SU-DHL-6 (cell line): ENCODE measurements around the gene MAP2.

Experiments
- H2AFZ ChIP-seq: fragments of 200-600 bp; sonication (generic); 2 replicates; pipeline ENCODE4 v1.6.1; 2014; ENCODE audit warnings: low read depth, mild to moderate bottlenecking, moderate library complexity, mixed read lengths, antibody characterized with exemption, low read length; ENCODE audit not compliant: severe bottlenecking
- H3F3A ChIP-seq: fragments of 200-600 bp; shearing (Covaris generic); 2 replicates; pipeline ENCODE4 v1.6.0; 2016; ENCODE audit warnings: antibody characterized with exemption, mild to moderate bottlenecking; ENCODE audit not compliant: insufficient read depth
- H3K27ac ChIP-seq: fragments of 200-600 bp; sonication (generic); 2 replicates; pipeline ENCODE4 v1.5.1; 2016; ENCODE audit warnings: low read depth, mild to moderate bottlenecking, low read length, moderate library complexity, mixed read lengths
- H3K27me3 ChIP-seq: fragments of 200-600 bp; sonication (generic), shearing (Covaris generic); 2 replicates; pipeline ENCODE4 v1.6.0; 2014; ENCODE audit warnings: mild to moderate bottlenecking, low read length
- H3K36me3 ChIP-seq: fragments of 200-600 bp; sonication (generic); 2 replicates; pipeline ENCODE4 v1.6.1; 2014; ENCODE audit warnings: mild to moderate bottlenecking, low read length, mixed read lengths
- H3K4me2 ChIP-seq: fragments of 300-600, 200-600 bp; shearing (Covaris generic), sonication (generic); 2 replicates; pipeline ENCODE4 v1.6.0; 2014; ENCODE audit warnings: low read length, low read depth, mild to moderate bottlenecking; ENCODE audit not compliant: poor library complexity, severe bottlenecking
- H3K4me3 ChIP-seq: fragments of 200-600 bp; sonication (generic); 2 replicates; pipeline ENCODE4 v1.5.1; 2014; ENCODE audit warnings: antibody characterized with exemption, low read length, mild to moderate bottlenecking, mixed read lengths; ENCODE audit not compliant: insufficient read depth, poor library complexity, severe bottlenecking
- H3K79me2 ChIP-seq: fragments of 200-600 bp; sonication (generic); 2 replicates; pipeline ENCODE4 v1.6.1; 2014; ENCODE audit warnings: mild to moderate bottlenecking, low read length, moderate library complexity; ENCODE audit not compliant: insufficient read depth
- H3K9ac ChIP-seq: fragments of 200-600 bp; sonication (generic); 2 replicates; pipeline ENCODE4 v1.7.0; 2014; ENCODE audit warnings: mild to moderate bottlenecking, low read length
- H3K9me2 ChIP-seq: fragments of 200-600 bp; sonication (generic); replicated peaks from 2 replicates; pipeline ENCODE4 v1.6.1; 2014; ENCODE audit warnings: low read length; ENCODE audit not compliant: insufficient read depth
- H3K9me3 ChIP-seq: fragments of 200-600 bp; sonication (generic); 2 replicates; pipeline ENCODE4 v1.6.1; 2014; ENCODE audit warnings: low read length, mixed read lengths; ENCODE audit not compliant: insufficient read depth
- H4K20me1 ChIP-seq: fragments of 200-600 bp; sonication (generic); 2 replicates; pipeline ENCODE4 v1.6.1; 2014; ENCODE audit warnings: low read depth, mild to moderate bottlenecking, antibody characterized with exemption, low read length, moderate library complexity, mixed read lengths
- EZH2phosphoT487 ChIP-seq: fragments of 200-600 bp; sonication (generic), shearing (Covaris generic); conservative IDR thresholded peaks from 2 replicates; pipeline ENCODE4 v1.6.1; 2018; ENCODE audit warnings: mild to moderate bottlenecking, antibody characterized with exemption, low read length, moderate library complexity, mixed read lengths
- TF ChIP-seq, protein P1 (sequence below): fragments of 200-600 bp; sonication (generic); IDR thresholded peaks from one replicate; pipeline ENCODE4 v1.5.1; 2017; ENCODE audit warnings: antibody characterized with exemption, mild to moderate bottlenecking, low read length, moderate library complexity; ENCODE audit not compliant: insufficient read depth, poor library complexity, severe bottlenecking

The MAP2 gene

GRCh38 chr2:209441541-209441940 lies 17.7 kb downstream of the MAP2 start:
- Histone ChIP-seq H3K27me3 (no peaks in the 10 kb centered on the region), H3K4me3 (no peak overlapping the region), H3K36me3 (no peaks in the 10 kb centered on the region), H3F3A (no peaks in the 10 kb centered on the region), H3K4me2 (no peak overlapping the region), H4K20me1 (no peaks in the 10 kb centered on the region), H2AFZ (no peak overlapping the region), H3K9me2 (no peaks in the 10 kb centered on the region), H3K27ac (no peak overlapping the region), H3K9ac (no peak overlapping the region), H3K9me3 (no peaks in the 10 kb centered on the region), H3K79me2 (no peaks in the 10 kb centered on the region)
- TF ChIP-seq EZH2phosphoT487 = no peak
- TF ChIP-seq, protein P1, sequence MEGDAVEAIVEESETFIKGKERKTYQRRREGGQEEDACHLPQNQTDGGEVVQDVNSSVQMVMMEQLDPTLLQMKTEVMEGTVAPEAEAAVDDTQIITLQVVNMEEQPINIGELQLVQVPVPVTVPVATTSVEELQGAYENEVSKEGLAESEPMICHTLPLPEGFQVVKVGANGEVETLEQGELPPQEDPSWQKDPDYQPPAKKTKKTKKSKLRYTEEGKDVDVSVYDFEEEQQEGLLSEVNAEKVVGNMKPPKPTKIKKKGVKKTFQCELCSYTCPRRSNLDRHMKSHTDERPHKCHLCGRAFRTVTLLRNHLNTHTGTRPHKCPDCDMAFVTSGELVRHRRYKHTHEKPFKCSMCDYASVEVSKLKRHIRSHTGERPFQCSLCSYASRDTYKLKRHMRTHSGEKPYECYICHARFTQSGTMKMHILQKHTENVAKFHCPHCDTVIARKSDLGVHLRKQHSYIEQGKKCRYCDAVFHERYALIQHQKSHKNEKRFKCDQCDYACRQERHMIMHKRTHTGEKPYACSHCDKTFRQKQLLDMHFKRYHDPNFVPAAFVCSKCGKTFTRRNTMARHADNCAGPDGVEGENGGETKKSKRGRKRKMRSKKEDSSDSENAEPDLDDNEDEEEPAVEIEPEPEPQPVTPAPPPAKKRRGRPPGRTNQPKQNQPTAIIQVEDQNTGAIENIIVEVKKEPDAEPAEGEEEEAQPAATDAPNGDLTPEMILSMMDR = no peak

DNA sequence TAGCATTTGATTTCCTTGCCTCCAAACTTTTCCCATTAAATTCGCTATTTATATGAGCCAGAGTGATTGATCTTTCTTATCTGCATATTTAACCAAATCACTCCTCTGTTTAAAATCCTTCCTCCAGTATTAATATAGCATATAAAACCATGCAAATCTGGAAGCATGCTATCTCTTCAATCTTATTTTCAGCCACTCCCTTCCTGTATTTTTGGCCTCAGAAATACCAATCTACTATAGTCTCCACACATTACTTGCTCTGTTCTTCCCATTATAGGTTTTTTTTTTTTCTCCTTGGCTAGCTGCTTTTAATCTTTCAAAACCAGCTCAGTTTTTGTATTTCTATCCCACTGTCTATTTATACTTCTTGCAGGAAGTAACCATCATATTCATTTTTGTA lies 19.1 kb downstream of the MAP2 start:
- Histone ChIP-seq H3K9me3 (no peaks in the 10 kb centered on the region), H3K79me2 (no peaks in the 10 kb centered on the region), H3K27me3 (no peaks in the 10 kb centered on the region), H4K20me1 (no peaks in the 10 kb centered on the region), H3K9me2 (no peaks in the 10 kb centered on the region), H3K4me3 (no peak overlapping the region), H2AFZ (no peak overlapping the region), H3K9ac (no peak overlapping the region), H3K36me3 (no peaks in the 10 kb centered on the region), H3K27ac (no peak overlapping the region), H3F3A (no peaks in the 10 kb centered on the region), H3K4me2 (no peak overlapping the region)
- no peak for TF ChIP-seq EZH2phosphoT487
- TF ChIP-seq, protein P1 = no peak

DNA sequence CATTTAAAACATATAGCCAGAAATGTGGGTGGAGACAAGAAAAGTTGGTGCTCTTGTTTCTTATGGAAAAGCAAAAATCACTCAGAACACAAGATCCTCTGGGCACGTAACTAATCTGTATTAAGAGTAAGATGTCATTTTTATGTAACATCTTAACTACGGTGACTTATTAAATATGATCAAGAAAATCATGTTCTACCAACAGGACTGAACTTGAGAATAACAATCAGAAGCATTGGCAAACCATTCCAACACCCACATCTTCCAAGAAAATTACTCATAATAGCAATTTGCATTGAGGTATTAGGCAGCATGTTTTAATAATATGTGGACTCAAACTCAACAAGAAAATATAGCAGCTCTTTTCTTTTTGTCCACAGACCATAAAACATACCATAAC lies 21.6 kb downstream of the MAP2 start:
- Histone ChIP-seq H3K27ac (no peak overlapping the region), H3K79me2 (no peaks in the 10 kb centered on the region), H3K36me3 (no peaks in the 10 kb centered on the region), H3K27me3 (no peaks in the 10 kb centered on the region), H3F3A (no peaks in the 10 kb centered on the region), H4K20me1 (no peaks in the 10 kb centered on the region), H3K9me3 (no peaks in the 10 kb centered on the region), H3K9ac (no peak overlapping the region), H3K4me3 (no peak overlapping the region), H2AFZ (no peak overlapping the region), H3K9me2 (no peaks in the 10 kb centered on the region), H3K4me2 (no peak overlapping the region)
- TF ChIP-seq, protein P1 = no peak
- no peak for TF ChIP-seq EZH2phosphoT487

DNA sequence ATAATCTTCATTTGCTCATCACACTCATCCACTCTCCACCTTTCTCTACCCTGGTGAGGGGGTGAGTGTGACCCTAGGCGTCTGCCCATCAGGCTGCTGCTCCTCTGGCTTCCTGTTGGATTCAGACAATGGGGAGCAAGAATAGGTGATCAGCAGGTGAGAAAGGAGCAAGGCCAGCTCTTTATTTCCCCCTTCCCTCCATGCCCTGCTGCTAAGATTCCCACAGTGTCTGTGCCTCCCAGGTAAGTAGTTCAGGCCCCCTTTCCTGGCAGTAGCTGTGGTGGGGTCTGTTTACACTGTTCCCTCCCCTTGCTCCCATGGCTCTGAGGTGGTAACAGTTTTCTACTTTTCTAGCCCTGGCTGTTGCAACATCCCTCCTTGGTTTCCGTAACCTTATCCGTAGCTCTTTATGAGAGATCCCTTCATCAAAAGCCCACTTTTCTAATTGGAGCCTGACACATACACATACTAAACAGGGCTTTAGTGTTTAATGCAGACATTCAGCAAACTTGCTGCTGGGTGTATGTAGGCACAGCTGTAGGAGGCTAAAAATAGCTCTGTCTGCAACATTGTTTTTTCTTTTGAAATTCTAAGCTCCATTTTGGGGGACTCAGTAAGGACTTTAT lies 27.5 kb downstream of the MAP2 start:
- H3K9me2 ChIP-seq = no peaks in the 10 kb centered on the region
- no peak overlapping the region for H3K4me2 ChIP-seq
- no peak overlapping the region for H3K27ac ChIP-seq
- no peaks in the 10 kb centered on the region for H3K9me3 ChIP-seq
- no peaks in the 10 kb centered on the region for H3F3A ChIP-seq
- H3K36me3 ChIP-seq = no peaks in the 10 kb centered on the region
- no peak overlapping the region for H3K9ac ChIP-seq
- H3K27me3 ChIP-seq = no peaks in the 10 kb centered on the region
- H4K20me1 ChIP-seq = no peaks in the 10 kb centered on the region
- H3K4me3 ChIP-seq = no peak overlapping the region
- H3K79me2 ChIP-seq = no peaks in the 10 kb centered on the region
- TF ChIP-seq, protein P1 = no peak
- no peak for TF ChIP-seq EZH2phosphoT487
- H2AFZ ChIP-seq = no peak overlapping the region
